ENCODE measurements around the gene RAPGEF6. TPM values are rescaled to one million over a fixed set of nuclear protein-coding genes. Genes with fewer than 3 reads are reported as not detected.

The RAPGEF6 gene
- total and polyA plus RNA-seq, 2 experiments from 2014 or later = 9.5 to 20.3 TPM

DNA sequence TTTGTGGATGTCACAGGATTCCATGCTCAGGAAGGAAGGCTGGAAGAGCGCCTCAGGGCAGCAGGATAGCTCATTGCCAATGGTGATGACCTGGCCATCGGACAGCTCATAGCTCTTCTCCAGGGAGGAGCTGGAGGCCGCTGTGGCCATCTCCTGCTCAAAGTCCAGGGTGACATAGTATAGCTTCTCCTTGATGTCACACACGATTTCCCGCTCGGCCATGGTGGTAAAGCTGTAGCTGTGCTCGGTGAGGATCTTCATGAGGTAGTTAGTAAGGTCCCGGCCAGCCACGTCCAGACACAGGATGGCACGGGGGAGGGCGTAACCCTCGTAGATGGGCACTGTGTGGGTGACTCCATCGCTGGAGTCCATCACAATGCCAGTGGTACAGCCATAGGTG, 24.3 kb upstream of the RAPGEF6 start:
- Histone ChIP-seq H3K4me2 (no peak overlapping the region), H3K9me2 (ENCODE audit: insufficient read depth) (no peaks in the 10 kb centered on the region), H3K4me3 (no peak overlapping the region), H3K4me1 (ENCODE audit: insufficient read depth) (no peaks in the 10 kb centered on the region), H3K79me2 (replicated peaks; ENCODE audit: insufficient read depth) (no peaks in the 10 kb centered on the region), H3F3A (replicated peaks; ENCODE audit: low read depth) (no peaks in the 10 kb centered on the region), H3K27me3 (ENCODE audit: insufficient read depth) (no peaks in the 10 kb centered on the region), H3K36me3 (ENCODE audit: insufficient read depth) (peaks cover 10% of the 10 kb centered on the region; the same call in 1 of the 2 replicates), H3K27ac (ENCODE audit: low read depth) (no peak overlapping the region), H2AFZ (no peak overlapping the region), H4K20me1 (replicated peaks; ENCODE audit: insufficient read depth) (no peaks in the 10 kb centered on the region)
- DNase-seq (ENCODE audit: low spot score) (no peak), ATAC-seq (no peak)
- Mint-ChIP-seq H3K36me3 (ENCODE audit: low read depth) (peaks cover 49% of the 10 kb centered on the region), H3K4me1 (no peaks in the 10 kb centered on the region), H3K4me3 (no peak overlapping the region), H3K27me3 (ENCODE audit: insufficient read depth, low read depth, poor library complexity) (peaks cover 3% of the 10 kb centered on the region), H3K27ac (no peak overlapping the region), H3K9me3 (peaks cover 26% of the 10 kb centered on the region)
- TF ChIP-seq ZNF462 (CRISPR knock-in tag; IDR thresholded peaks at IDR 0.05) (no peak), POLR2AphosphoS5 (IDR thresholded peaks at IDR 0.05; ENCODE audit: low read depth) (no peak), ZNF331 (CRISPR knock-in tag; IDR thresholded peaks at IDR 0.05; ENCODE audit: low read depth) (no peak), EZH2 (IDR thresholded peaks at IDR 0.05; ENCODE audit: low read depth, unreplicated experiment) (no peak), JUNB (IDR thresholded peaks at IDR 0.05; ENCODE audit: unreplicated experiment) (no peak), CTCF (conservative IDR thresholded peaks at IDR 0.05; ENCODE audit: low read depth in 2 of 2) (no peak), NANOG (IDR thresholded peaks at IDR 0.05; ENCODE audit: borderline replicate concordance) (no peak), ZNF114 (CRISPR knock-in tag; IDR thresholded peaks at IDR 0.05) (no peak)

All from GM23338 (cell line).